Frontal cortex (tissue), 4 donors: ENCODE results near the gene KRTAP6-2. TPM values are rescaled to one million over a fixed set of nuclear protein-coding genes. Genes with fewer than 3 reads are reported as not detected.

Experiments
- DNase-seq, 2 donors: peaks; one replicate each; pipeline ENCODE4 v3.0.0; 2012; ENCODE audit warnings: low spot score in 2 of 2
- FAIRE-seq: peaks from 2 replicates; lab custom pipeline; 2012; peaks lifted over from hg19 to GRCh38; lab: Jason Lieb, UNC
- total RNA-seq: library from RNA; depleted of rRNA; stranded (reverse); fragments of >200 nt; gene quantifications from one replicate; pipeline ENCODE4 v1.2.3, GENCODE V29; 2014
- donor health status: control.
- donor health status: control.
- donor health status: control.

The KRTAP6-2 gene, protein sequence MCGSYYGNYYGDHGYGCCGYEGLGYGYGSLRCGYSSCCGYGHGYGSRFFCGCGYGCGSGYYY
- not detected for total RNA-seq

GRCh38 chr21:30598802-30599201 is at the start of gene KRTAP6-2:
TSS of gene KRTAP6-2 (minus strand) at chr21:30598902. CDS start at chr21:30598874, 28 bp downstream.
- FAIRE-seq (no peak), DNase-seq (no peak)

DNA sequence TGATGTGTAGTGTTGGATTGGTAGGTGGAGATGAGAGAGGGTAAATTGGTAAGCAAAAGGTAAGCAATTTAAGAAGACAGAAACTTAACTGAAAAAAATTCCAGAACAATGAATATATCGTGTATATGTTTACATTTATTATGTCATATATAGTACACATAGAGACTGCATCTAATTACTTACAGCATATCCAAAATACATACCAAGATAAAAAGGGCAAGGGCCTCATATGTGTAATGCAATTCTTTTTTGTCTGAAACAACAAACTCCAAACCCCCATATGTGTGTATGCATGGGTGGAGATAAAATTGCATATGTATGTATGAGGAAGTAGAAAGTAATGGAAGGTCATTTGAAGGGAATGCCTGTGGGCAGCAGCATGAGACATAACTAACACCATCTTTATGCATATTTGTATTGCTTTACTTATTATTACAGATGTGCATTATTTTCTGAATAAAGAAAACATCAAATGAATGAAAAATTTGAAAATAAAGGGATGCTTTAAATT is 48.3 kb upstream of the KRTAP6-2 start:
- FAIRE-seq (no peak), DNase-seq (no peak)

- FAIRE-seq, result no peak
- no peak for DNase-seq
Observed at GRCh38 chr21:30642564-30642963, 43.9 kb upstream of the KRTAP6-2 start, which contains the start of gene KRTAP20-3. TSS of gene KRTAP20-3 (plus strand) at chr21:30642864.

GRCh38 chr21:30638686-30639085 is 40.0 kb upstream of the KRTAP6-2 start:
- no peak for DNase-seq
- FAIRE-seq, result no peak

- FAIRE-seq (no peak), DNase-seq (no peak)
Observed at GRCh38 chr21:30634906-30635305, 36.2 kb upstream of the KRTAP6-2 start, which contains the start of gene KRTAP20-2. TSS of gene KRTAP20-2 (plus strand) at chr21:30635206. CDS start at chr21:30635264, 58 bp downstream.

GRCh38 chr21:30629200-30629599 is 30.5 kb upstream of the KRTAP6-2 start:
- no peak for DNase-seq
- no peak for FAIRE-seq

- no peak for FAIRE-seq
- DNase-seq, result no peak
Observed at GRCh38 chr21:30628109-30628508, 29.4 kb upstream of the KRTAP6-2 start.

- FAIRE-seq (no peak), DNase-seq (no peak)
Observed at GRCh38 chr21:30625449-30626165, 26.9 kb upstream of the KRTAP6-2 start.

- FAIRE-seq, result no peak
- no peak for DNase-seq
Observed at GRCh38 chr21:30623362-30623761, 24.7 kb upstream of the KRTAP6-2 start.

DNA sequence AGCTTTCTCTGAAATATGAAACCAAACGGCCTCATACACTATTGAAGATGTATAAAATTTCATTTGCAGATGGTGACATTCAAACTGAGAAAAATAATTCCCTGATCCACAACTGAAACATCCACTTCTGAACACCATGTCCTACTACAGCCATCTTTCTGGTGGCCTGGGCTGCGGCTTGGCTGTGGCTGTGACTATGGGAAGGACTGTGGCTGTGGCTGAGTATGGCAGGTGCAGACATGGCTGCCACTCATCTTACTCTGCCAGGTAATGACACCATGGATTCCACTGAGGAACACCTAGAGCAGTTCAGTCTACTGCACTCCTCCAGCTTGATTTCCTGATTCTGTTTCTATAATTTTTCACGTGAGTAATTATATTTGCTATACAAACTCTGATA is 21.8 kb upstream of the KRTAP6-2 start, which contains the start of gene KRTAP20-4:
Gene KRTAP20-4, plus strand, starts transcription at position 106 of the 400 bp plus-strand sequence.
- no peak for FAIRE-seq
- no peak for DNase-seq

- DNase-seq (no peak), FAIRE-seq (no peak)
Observed at GRCh38 chr21:30620080-30620479, 21.4 kb upstream of the KRTAP6-2 start.

DNA sequence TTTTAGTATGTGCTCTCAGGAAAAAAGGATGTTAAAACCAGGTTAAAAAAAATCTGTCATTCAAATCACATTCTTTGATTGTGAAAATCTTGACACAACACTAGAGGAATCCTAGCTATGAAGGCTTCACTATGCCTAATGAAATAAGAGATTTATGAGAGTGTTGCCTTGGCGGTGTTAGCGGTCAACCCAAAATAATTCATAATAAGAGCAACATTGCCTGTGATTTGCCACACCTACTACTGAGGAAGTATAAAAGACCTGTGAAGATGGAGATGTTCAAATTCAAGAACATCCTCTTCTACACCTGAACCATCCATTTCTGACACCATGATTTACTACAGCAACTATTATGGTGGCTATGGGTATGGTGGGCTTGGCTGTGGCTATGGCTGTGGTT is 17.4 kb upstream of the KRTAP6-2 start, which contains the start of gene KRTAP20-1:
Gene KRTAP20-1, plus strand, starts transcription at position 301 of the 400 bp plus-strand sequence. Its CDS starts 30 bp downstream, at position 331.
- FAIRE-seq, result no peak

DNA sequence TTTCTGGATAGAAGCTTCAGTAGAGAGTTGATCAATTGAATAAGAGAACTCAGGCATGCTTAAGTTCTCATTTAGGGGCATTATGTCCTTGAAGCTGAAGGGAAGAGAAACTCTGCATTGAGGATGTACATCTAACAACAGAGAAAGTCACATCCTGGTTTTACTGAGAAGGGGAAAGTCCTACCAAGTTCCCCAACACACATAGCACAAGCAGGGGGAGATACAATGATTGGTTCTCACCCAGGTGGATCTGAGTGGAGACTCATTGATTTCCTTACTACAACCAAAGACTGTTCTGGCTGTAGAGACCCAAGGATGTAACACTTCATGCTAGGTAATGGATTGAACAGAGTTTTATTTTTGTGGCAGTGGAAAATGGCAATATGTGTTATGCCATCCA is 16.5 kb upstream of the KRTAP6-2 start:
- DNase-seq, result no peak
- FAIRE-seq, result no peak

More for the DNA sequence above, 17.4 kb upstream of the KRTAP6-2 start, which contains the start of gene KRTAP20-1:
- DNase-seq, result no peak

DNA sequence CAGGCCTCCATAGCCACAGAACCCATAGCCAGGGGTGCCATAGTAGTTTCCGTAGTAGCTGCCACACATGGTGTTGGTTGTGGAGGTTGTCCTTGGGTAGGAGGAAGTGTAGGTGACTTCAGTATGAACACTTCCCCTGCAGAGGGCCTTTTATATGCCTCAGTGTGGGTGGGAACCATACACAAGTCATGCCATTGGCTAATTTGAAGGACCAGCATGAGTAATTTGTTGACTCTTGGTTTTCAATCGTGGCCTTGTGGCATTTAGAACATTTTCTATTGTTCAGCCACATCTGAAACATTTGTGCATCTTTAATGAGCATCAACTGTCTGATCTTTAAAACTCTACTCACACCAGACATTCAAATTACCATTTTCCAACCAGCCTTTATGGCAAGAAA is 15.1 kb upstream of the KRTAP6-2 start, which contains the start of gene KRTAP6-1:
Gene KRTAP6-1, minus strand, starts transcription at position 95 of the 400 bp plus-strand sequence. Its CDS starts 26 bp downstream, at position 69.
- FAIRE-seq, result no peak
- no peak for DNase-seq

DNA sequence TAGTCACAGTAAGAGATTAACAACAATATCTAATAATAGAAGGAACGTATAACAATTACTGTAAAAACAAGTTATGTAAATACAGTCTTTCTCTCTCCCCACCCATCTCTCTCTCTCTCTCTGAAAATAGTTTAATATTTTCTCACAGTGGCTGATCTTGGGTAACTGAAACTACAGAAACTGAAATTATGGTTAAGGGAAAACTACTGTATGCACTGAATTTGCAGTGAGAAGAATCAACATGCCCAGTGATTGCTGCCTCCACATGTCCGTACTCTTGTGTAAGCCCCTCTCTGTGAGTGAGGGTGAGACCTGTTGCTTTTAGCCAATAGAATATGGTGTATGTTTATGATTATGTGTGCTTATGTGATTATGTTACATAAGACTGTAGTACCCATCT is 13.4 kb upstream of the KRTAP6-2 start:
- DNase-seq, result no peak
- FAIRE-seq, result no peak

DNA sequence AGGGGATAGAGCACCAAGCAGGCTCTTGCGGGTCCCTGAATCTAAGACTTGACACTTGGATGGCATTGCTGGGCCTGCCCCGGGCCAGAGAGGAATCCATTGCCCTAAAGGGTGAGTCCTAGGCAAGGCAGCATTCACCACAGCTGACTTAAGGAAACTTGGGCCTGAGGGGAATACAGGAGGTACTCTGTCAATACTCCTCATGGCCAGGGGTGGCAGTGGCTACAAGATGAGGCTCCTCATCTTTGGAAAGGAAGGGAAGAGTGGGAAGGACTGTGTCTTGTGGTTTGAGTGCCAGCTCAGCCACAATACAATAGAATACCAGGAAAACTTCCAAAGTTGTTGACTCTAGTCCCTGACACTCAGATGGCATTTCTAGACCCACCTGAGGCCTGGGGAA is 7.3 kb upstream of the KRTAP6-2 start:
- DNase-seq (no peak), FAIRE-seq (no peak)

GRCh38 chr21:30600787-30601186 is 2.1 kb upstream of the KRTAP6-2 start, which contains the start of gene KRTAP22-1:
TSS of gene KRTAP22-1 (plus strand) at chr21:30601087.
- FAIRE-seq (no peak), DNase-seq (no peak)

GRCh38 chr21:30592140-30592539 is 6.6 kb downstream of the KRTAP6-2 start, which contains the start of gene KRTAP6-3:
TSS of gene KRTAP6-3 (plus strand) at chr21:30592440. CDS start at chr21:30592446, 6 bp downstream.
- FAIRE-seq, result no peak

DNA sequence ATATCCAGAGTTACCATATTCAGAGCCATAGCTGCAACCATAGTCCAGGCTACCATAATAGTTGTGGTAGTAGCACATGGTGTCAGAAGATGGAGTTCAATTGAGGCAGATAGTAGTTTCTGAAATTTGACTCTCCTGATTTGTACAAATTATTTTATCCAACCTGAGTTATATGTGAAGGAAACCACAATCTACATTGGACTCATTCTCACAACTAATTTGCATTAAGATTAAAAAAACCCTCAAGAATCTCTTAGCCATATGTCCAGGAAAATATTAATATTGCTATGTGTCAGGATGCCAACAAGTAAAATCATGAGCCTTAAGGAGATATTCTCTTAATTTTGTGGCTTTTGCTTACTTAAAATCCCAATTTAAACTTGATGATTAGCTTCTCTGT is 8.4 kb downstream of the KRTAP6-2 start, which contains the start of gene KRTAP22-2:
Gene KRTAP22-2, minus strand, starts transcription at position 101 of the 400 bp plus-strand sequence.
- no peak for FAIRE-seq

More at GRCh38 chr21:30592140-30592539, 6.6 kb downstream of the KRTAP6-2 start, which contains the start of gene KRTAP6-3:
- DNase-seq, result no peak

GRCh38 chr21:30582870-30583269 is 15.8 kb downstream of the KRTAP6-2 start:
- no peak for DNase-seq

More for the DNA sequence above, 8.4 kb downstream of the KRTAP6-2 start, which contains the start of gene KRTAP22-2:
- no peak for DNase-seq

More at GRCh38 chr21:30582870-30583269, 15.8 kb downstream of the KRTAP6-2 start:
- FAIRE-seq, result no peak
